H54 (cell line): Measurements from ENCODE around the gene GRAMD4.
"Not testable (repeated sequence)": the region's sequence is repeated elsewhere in the genome, so short reads cannot be mapped to it uniquely, and the experiment has no call there.

Experiments
- DNase-seq: peaks from one replicate; pipeline ENCODE4 v3.0.0; 2011; ENCODE audit warnings: low spot score, mixed read lengths; ENCODE audit not compliant: insufficient read length
- FAIRE-seq: peaks from 3 replicates; lab custom pipeline; 2011; peaks lifted over from hg19 to GRCh38; lab: Jason Lieb, UNC
- POLR2A ChIP-seq: IDR thresholded peaks from 2 replicates; pipeline ENCODE4 v1.6.1; 2011; ENCODE audit warnings: low read depth, mild to moderate bottlenecking, low read length

Gene GRAMD4

GRCh38 chr22:46626911-46627805 lies 7.0 kb downstream of the GRAMD4 start:
- no peak for FAIRE-seq
- TF ChIP-seq POLR2A: no peak
- DNase-seq: no peak

- no peak for TF ChIP-seq POLR2A
- FAIRE-seq: no peak
Measured at GRCh38 chr22:46627806-46628482, 7.8 kb downstream of the GRAMD4 start.

GRCh38 chr22:46628756-46629155 lies 8.6 kb downstream of the GRAMD4 start:
- DNase-seq: no peak
- FAIRE-seq: no peak
- TF ChIP-seq POLR2A: no peak

More at GRCh38 chr22:46627806-46628482, 7.8 kb downstream of the GRAMD4 start:
- DNase-seq: no peak

- FAIRE-seq: no peak
- DNase-seq: no peak
- TF ChIP-seq POLR2A: no peak
Measured at GRCh38 chr22:46629291-46629690, 9.1 kb downstream of the GRAMD4 start.

GRCh38 chr22:46631113-46631512 lies 10.9 kb downstream of the GRAMD4 start:
- no peak for FAIRE-seq
- no peak for TF ChIP-seq POLR2A
- no peak for DNase-seq

GRCh38 chr22:46632646-46633249 lies 12.6 kb downstream of the GRAMD4 start:
- TF ChIP-seq POLR2A: no peak
- no peak for DNase-seq
- FAIRE-seq: no peak

GRCh38 chr22:46633334-46633890 lies 13.2 kb downstream of the GRAMD4 start:
- no peak for TF ChIP-seq POLR2A
- FAIRE-seq: no peak
- no peak for DNase-seq

- DNase-seq (no peak), FAIRE-seq (no peak)
- no peak for TF ChIP-seq POLR2A
Measured at GRCh38 chr22:46634011-46634699, 14.0 kb downstream of the GRAMD4 start.

GRCh38 chr22:46634973-46635685 lies 14.9 kb downstream of the GRAMD4 start:
- not testable (repeated sequence) for FAIRE-seq, DNase-seq

GRCh38 chr22:46635756-46636155 lies 15.6 kb downstream of the GRAMD4 start:
- FAIRE-seq: no peak
- no peak for TF ChIP-seq POLR2A
- DNase-seq: no peak

- TF ChIP-seq POLR2A: no peak
- DNase-seq (no peak), FAIRE-seq (no peak)
Measured at GRCh38 chr22:46636221-46637002, 16.2 kb downstream of the GRAMD4 start.
